ENCODE measurements around the gene PRMT3. TPM values are rescaled to one million over a fixed set of nuclear protein-coding genes. Genes with fewer than 3 reads are reported as not detected.
"Not testable (repeated sequence)": the region's sequence is repeated elsewhere in the genome, so short reads cannot be mapped to it uniquely, and the experiment has no call there.

PRMT3 gene
- polyA plus RNA-seq, 5 donors, result 13.9 to 19.2 (median 17.2) TPM

DNA sequence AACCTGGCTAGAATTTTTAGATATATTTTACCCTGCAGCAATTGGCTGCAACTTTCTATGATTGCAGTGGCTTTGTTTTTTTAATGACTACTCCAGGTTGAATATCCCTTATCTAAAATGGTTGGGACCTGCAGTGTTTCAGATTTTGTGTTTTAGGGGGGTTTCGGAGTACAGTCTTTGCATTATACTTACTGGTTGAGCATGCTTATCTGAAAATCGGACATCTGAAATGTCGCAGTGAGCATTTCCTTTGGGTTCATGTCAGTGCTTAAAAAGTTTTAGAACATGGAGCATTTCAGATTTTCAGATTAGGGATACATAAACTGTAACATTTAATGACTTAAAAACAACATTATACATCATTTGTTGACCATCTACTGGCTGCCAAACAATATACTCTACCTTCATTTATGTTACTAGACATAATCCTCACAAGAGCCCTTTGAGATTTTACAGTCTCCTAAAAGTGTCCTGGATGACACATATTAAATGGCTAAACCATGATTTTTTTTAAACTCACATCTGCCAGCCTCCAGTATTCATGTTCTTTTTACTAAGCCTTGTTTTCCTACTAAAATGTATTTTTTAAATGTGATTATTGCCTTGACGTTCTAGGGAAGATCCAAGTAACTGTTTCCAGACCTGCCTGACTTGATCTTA is 66.3 kb downstream of the PRMT3 start:
- DNase-seq, result no peak

DNA sequence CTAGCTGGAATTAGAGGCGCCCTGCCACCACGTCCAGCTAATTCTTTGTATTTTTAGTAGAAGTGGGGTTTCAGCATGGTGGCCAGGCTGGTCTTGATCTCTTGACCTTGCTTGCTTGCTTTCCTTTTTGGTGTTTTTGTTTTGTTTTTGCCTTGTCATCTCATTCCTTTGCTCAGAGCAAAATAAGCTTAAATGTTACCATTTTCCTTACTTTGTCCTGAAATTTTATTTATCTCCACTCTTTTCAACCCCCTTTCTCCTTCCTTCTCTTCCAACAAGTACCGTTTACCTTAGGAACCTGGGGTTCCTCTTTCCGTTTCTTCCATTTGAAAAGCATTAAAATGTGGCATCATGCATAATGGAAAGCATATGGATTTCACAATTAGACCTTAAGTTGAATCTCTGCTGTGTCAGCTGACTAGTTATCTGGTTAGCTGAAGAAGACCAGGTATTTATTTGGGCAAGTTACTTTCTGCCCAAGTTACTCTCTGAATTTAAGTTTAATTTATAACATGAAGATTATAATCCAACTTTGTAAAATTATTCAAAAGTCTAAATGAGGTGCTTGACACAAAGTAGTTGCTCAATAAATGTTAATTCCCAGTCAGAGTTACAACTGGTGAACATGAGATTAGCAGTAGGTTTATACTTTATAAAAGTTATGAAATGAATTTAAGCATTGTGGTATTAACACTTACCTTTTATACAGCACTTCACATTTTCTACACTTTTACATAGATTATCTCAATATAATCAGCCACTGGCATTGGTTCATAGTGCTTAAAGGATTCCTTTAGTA is 69.7 kb downstream of the PRMT3 start:
- no peak for DNase-seq

DNA sequence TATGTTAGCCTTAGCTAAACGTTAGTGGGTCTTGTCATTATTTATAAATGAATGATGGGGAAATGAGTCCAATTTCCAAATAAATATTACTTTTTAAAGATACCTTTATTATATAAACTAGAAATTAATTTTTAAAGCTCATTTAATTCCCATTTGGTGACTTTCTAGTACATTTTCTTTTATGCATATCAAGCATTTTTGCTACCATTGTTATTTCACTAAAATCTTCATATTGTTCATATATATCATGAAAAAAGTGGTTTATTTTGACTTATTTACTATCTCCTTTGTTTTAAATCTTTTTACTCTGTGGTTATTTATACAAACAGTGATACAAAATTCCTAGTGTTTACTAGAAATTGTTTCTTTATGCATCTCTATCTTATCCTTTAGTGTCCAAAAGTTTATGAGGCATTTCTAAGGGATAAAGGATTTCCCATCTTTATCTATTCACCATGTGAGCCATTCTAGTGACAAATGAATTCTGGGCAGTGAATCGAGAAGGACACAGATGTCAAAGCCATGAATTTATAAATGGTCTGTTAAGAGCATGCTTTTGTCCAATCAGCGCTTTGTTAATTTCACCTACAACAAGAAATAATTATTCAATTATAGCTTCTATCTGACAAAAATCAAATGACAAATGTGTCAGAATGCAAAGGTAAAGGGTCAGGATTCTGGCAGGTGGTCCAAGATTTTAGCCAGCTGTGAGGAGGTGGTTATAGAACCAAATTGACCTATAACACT is 70.6 kb downstream of the PRMT3 start:
- no peak for DNase-seq

DNA sequence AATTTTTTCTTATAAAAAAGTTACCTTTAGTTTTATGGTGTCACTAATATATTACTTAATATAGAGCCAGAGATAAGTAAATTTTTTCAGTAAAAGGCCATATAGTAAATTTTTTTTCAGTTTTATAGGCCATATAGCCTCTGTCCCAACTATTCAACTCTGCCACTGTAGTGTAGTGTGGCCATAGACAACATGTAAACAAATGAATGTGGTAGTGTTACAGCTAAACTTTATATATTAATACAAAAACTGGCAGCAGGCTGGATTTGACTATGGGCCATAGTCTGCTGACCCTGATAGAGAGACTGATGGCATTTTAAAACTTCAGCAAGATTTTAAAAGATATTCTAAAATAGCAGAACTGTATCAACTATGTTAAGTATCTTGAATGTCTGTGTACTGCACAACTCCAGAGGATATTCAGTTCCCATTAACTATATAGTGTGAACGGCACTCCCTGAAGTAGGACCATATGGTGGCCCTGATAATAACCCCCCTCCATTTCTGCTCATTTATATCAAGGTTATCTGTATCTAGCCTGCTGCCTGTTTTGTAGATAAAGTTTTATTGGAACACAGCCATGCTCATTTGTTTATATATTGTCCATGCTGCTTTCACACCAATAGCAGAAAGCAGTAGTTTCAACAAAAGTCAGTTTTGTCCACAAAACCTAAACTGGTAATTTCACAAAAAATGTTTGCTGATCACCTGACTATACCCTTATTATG is 71.6 kb downstream of the PRMT3 start:
- DNase-seq, result no peak

DNA sequence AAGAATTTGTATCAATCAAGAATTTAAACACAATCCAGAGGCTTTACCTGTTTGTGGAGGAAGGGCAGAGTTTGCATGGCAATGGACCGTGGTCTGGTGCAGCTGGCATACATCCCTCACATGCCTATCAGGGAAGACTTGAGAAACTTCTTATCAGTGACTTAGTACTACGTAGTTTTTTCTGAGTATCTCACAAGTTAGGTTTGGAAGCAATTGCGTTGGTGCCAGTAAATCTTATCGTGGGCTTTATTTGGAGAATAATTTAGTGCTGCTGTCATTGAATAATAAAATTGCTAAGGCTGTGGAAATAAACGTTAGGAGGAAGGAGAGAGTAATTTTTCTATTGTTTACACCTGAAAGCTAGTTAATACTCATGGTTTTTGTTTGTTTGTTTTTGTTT is 72.3 kb downstream of the PRMT3 start:
- DNase-seq, result no peak

DNA sequence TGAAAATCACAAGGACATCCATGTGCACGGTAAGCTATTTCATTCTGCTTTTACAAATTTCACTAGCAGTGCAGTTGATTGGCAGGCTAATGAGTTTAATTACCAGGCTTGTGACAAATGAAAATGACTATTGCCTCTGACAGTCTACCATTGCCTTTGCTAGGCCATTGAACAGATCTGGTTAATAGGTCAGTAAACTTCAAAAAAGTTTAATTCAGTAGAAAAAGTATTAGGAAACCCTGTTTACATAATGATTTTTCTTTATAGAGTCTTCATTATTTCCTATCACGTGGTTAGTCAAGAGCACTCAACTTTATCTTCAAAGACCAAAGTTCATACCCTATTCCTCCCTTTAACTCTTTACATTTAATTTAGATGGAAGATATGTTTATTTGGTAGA is 77.0 kb downstream of the PRMT3 start:
- no peak for DNase-seq

DNA sequence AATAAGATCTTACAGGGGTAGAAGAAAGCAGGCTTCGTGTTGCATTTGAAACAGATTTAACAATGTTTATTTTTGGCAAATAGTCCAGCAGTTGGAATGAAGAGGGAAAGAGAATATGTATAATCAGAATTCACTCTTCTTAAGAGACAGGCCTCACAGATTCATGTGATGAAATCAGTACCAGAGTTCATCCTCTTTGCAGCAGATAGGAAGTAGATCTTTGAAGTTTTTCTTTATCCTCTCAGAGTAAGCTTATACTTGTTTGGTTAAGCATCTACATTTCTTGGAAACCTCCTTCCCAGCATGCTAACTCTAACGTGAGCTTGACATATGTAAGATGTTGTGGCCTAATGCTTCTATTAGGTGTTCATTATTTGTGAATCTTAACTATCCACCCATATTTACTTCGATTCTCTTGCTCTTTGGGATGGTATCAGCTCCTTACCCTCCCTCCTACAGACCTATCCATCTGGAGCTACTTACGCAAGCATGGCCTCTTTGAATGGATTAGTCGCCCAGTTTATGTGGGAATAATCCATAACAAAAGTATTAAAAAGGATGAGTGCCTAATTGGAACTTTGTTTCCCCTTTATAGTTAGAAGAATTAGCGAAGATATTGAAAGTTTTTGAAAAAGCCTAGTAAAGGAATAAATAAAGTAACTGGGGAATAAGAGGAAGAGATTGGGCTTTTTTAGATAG is 80.1 kb downstream of the PRMT3 start:
- DNase-seq, result no peak

DNA sequence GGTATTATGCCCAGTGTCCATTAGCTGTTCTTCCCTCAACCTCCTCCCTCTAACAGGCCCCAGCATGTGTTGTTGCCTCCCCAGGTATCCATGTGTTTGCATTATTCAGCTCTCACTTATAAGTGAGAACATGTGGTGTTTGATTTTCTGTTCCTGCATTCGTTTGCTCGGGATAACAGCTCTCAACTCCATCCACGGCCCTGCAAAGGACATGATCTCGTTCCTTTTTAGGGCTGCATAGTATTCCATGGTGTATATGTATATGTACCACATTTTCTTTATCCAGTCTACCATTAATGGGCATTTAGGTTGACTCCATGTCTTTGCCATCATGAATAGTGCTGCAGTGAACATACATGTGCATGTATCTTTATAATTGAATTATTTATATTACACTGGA is 82.8 kb downstream of the PRMT3 start:
- DNase-seq, result no peak

DNA sequence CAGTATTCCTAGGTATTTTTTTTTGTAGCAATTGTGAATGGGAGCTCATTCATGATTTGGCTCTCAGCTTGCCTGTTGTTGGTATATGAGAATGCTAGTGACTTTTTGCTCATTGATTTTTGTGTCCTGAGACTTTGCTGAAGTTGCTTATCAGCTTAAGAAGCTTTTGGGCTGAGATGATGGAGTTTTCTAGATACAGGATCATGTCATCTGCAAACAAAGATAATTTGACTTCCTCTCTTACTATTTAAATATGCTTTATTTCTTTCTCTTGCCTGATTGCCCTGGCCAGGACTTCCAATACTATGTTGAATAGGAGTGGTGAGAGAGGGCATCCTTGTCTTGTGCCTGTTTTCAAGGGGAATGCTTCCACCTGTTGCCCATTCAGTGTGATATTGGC is 84.4 kb downstream of the PRMT3 start:
- DNase-seq, result not testable (repeated sequence)

DNA sequence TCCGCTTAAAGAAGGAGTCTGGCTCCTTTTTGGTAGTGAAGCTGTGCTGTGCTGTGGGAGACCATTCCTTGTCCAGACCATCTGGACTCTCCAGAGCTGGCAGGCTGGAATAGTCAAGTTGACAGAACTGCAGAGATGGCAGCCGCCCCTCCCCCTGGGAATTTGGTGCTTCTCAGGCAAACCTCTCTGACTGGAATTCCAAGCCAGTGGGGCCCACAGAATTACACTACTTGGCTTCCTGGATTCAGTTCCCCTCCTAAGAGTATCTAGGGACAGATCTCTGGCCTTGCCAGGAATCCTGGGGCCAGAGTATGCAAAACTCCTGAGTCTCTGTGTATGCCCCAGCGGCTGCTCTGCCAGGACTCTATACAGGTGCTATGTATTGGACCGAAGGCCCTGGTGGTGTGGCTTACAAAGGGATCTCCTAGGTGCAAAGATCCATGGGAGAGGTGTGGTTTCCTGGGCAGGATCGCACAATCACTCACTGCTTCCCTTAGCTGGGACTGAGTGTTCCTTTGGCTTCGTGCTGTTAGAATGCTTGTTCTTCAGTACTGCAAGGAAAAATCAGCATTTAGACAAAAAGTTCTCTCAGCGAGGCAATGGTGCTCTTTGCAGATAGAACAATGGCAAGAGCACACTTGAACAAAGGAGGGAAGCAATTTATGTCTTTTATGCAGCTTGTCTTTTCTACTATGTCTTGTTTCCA is 86.8 kb downstream of the PRMT3 start:
- DNase-seq, result no peak

DNA sequence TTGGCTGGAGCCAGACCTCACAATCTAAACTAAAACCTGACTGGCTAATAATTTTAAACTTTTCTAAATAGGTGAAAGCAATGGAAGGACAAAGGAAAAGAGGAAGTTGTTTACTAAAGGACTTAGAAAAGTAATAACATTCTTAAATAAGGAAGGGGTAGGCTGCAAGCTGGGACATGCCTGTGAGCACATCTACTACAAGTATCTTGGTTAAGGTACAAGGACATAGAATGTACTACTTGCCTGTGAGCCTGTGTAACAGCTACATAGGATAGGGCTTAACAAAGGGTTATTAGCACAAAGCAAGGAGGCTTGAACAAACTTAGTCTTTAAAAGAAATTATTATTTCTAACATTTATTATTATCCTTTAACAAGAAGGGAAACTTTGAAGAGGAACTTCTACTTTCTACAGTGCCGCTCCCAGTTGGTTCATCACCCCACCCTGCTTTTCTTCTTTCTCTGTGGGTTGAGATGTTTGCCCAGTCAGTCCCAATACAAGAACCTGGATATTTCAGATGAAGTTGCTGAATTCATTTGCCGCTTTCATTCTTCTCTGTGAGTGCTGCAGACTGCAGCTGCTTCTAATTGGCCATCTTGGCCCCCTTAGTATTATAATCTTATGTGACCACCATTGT is 87.5 kb downstream of the PRMT3 start:
- no peak for DNase-seq

DNA sequence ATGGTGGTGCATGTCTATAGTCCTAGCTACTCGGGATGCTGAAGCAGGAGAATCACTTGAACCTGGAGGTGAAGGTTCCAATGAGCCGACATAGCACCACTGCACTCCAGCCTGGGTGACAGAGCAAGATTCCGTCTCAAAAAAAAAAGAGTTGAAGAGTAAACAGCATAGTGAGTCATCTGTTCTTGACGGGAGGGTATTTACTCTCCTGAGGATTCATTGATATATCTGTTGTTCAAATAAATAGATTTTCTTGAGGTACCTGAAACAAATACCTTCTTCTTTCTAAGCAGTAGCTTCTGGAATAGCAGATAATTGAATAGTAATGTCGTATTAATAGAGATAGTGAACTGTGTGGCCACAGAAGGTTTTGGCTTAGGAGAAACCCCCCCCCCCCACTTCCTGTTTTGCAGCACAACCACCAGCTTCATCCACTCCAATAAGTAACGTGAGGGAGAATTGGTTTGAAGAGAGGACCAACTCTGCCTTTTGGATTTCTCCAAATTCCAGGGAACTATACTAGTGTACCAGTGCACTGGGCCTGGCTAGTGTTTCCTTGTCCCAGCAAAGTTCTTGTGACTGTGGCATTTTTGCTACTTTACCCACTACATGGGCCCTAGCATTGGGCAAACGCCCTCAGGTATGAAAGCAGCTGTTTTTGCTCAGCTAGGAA is 90.0 kb downstream of the PRMT3 start:
- DNase-seq, result no peak

DNA sequence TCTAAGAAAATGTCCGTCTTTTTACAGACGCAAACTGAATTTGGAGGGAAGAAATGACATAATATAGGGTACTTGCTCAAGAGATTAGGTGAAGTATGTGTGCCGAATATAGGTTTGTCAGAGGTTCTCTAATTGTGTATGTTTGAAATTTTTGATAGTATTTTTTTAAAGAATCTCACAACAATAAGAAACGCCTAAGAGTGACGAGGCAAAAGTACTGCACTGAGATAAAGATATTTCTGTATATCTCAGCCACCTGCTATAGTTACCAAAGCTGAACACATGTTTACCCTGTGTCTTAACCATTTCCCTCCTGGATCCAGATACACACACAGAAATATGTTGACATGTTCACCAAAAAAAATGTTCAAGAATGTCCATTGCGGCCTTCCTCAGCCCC is 92.0 kb downstream of the PRMT3 start:
- no peak for DNase-seq

DNA sequence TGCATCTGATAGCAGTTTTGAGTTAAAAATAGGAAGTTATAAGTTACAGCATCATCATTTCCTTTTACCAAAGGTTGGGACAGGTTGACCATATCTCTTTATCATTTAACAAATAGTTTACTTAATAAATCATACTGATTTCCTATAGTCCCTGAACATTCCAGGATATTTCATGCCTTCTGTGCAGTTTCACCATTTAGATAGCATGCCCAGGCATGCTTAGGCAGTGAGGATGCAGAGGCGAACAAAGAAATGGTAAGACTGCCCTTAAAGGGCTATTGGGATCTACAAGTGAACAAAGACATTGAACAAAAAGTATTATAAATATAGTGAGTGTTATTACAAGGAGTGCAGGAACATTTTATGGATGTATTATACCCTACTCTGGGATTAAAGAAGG is 96.4 kb downstream of the PRMT3 start:
- no peak for DNase-seq

DNA sequence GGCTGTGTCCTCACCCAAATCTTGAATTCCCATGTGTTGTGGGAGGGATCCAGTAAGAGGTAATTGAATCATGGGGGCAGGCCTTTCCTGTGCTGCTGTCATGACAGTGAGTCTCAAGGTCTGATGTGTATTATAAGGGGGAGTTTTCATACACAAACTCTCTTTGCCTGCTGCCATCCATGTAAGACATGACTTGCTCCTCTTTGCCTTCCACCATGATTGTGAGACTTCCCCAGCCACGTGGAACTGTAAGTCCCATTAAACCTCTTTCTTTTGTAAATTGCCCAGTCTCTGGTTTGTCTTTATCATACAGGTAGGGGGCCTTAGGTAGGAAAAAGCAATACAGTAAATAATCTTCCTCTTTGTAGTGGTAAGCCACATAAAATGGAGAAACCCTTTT is 96.9 kb downstream of the PRMT3 start:
- not testable (repeated sequence) for DNase-seq

DNA sequence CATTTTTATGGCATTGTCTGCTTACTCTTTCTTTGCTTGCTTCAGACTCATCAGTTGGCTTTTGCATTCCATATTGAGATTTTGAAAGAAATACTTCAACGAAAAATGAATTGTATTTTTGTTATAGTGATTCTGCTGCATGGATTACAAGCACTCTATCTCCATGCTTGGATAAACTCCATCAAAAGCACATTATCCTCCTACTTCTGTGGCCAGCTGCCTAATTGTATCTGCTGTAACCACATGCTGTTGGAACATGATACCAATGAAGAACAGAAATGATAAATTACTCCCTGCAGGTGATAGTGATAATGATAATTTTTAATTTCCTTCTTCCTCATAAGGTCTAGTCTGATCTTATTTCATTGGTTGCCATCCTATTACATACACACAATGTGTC is 100.8 kb downstream of the PRMT3 start:
- DNase-seq, result no peak

DNA sequence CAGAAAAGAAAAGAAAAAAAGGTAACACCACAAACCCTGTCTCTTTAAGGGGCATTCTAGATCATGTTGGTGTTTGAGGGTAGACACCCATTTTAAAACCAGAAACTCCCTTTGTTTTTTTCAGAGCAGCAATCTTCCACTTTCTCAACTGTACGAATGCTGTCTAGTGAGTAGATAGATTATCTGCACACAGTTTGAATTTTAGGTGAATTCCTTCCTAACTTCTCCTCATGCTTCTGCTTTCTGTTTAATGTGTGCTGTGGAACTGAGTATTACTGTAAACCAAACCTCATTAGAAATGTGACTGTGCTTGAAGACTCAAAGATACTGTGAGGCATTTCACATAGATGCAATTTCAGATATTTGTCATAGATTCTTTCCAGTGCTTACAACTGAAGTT is 102.4 kb downstream of the PRMT3 start:
- DNase-seq, result no peak

DNA sequence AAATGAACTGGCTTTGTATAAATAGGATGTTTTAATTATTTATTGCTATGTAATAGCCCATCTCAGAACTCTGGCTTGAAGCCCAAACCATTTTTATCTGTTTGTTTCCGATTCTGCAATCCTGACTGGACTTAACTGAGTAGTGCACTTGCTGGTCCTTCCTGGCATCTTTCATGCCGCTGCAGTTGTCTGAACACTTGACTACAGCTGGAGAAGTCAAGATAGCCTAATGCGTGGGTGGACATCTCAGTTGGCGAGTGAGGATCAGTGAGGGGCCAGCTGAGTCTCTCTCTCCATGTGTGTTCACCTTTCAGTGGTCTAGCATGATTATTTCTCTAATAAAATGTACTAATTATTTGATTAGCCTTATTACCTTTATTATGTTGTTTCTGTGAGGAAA is 105.8 kb downstream of the PRMT3 start:
- no peak for DNase-seq

DNA sequence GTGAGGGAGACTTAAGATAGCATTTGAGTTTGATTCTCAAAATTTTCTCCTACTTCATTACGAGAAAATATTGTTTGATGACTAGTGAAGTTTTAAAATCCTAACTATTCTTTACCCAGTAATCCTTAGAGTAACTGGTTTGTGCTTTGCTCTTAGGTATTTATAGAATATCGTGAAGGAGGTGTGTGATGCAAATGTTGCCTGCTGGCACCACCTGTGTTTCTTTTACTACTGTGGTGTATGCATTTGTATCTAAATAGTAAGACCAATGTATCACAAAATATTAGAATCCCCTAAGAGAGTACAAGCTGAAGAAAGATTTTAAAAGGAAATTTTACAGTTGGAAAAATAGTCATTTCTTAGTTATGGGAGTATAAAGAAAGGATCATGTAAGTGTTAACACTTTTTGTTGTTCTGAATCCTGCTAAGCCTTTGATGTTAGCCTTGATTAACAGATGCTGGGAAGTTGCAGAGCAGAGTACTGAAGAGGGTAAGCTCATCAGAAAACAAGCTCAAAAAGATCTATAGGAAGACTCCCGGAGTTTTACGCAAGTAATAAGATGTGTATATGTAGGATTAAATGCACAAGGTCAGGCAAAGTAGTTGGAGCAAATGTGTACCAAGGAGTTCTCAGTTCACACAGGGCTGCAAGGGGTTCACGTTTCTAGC is 109.7 kb downstream of the PRMT3 start:
- no peak for DNase-seq

All from right lung (tissue), 5 donors.